Measurements from ENCODE around the gene P2RY14. TPM values are rescaled to one million over a fixed set of nuclear protein-coding genes. Genes with fewer than 3 reads are reported as not detected.
A peak's percentile ranks its signal among the peaks of the same experiment; 100 is the strongest.

P2RY14 gene
- total and polyA plus RNA-seq, 10 of the 15 experiments (the other 5 are each of a cell fraction or from before 2014, with no cell fraction given) = 0.06 to 0.37 (median 0.28) TPM; not detected in 7

DNA sequence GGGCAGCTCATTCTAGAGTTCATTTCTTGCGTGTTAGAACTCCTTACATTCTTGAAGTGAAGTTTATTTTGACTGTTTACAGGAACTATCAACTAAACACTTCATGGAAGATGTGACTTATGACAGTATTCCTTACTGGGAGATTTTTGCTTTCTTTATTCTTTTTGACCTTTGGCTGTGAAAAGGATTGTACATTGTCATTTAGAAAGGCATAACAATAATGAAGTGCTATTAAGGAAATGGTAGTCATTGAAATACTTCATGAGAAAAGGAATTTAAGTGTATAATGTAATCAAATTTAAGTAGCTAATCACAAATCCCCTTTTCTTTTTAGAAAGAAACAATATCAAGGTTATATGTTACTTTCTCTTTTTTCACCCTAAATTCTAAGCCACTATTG, 11.3 kb downstream of the P2RY14 start (continued):
- TF ChIP-seq, protein P1, sequence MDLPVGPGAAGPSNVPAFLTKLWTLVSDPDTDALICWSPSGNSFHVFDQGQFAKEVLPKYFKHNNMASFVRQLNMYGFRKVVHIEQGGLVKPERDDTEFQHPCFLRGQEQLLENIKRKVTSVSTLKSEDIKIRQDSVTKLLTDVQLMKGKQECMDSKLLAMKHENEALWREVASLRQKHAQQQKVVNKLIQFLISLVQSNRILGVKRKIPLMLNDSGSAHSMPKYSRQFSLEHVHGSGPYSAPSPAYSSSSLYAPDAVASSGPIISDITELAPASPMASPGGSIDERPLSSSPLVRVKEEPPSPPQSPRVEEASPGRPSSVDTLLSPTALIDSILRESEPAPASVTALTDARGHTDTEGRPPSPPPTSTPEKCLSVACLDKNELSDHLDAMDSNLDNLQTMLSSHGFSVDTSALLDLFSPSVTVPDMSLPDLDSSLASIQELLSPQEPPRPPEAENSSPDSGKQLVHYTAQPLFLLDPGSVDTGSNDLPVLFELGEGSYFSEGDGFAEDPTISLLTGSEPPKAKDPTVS (IDR thresholded peaks at IDR 0.05; ENCODE audit: low read depth, low read length) = no peak
- TF ChIP-seq MTA3 (IDR thresholded peaks at IDR 0.05; ENCODE audit: borderline replicate concordance, low read length) = no peak
- no peak for TF ChIP-seq RFX5 (IDR thresholded peaks at IDR 0.05; ENCODE audit: low read depth, low read length)
- TF ChIP-seq, protein P2, sequence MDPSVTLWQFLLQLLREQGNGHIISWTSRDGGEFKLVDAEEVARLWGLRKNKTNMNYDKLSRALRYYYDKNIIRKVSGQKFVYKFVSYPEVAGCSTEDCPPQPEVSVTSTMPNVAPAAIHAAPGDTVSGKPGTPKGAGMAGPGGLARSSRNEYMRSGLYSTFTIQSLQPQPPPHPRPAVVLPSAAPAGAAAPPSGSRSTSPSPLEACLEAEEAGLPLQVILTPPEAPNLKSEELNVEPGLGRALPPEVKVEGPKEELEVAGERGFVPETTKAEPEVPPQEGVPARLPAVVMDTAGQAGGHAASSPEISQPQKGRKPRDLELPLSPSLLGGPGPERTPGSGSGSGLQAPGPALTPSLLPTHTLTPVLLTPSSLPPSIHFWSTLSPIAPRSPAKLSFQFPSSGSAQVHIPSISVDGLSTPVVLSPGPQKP (IDR thresholded peaks at IDR 0.05; ENCODE audit: low read depth, low read length) = no peak
- no peak for TF ChIP-seq NBN (IDR thresholded peaks at IDR 0.05)

DNA sequence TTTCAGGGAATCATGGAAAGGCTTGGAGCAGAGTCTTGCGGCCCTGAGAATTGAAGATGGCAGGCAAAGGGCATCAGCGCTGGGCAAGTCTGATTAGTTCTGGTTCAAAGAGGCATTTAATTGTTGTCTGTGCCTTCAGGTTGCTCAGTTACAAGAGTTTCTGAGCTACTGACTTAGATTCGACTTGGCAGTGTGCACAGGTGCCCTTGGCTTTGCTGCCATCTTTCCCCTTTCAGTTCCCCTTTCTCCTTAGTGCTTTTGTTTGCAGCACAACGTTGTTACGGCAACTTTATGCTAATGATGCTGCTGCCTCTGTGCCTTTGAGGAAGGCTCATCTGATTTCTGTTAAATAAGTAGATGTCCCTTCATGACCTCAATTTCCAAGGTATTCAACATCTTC, 12.5 kb downstream of the P2RY14 start:
- no peaks in the 10 kb centered on the region for H3K27me3 ChIP-seq (replicated peaks in 1 of 2; ENCODE audit: control insufficient read depth in 2 of 2, insufficient read depth in 2 of 2, low read length in 1 of 2)
- CTCF ChIA-PET = interaction anchor here (1.2 to 2.5 kb wide), 3 partner anchors 8 to 35 kb away, joined by 3 to 7 read pairs (median 5); no protein-coding TSS in a partner anchor
- H3K9ac ChIP-seq (ENCODE audit: control insufficient read depth, insufficient read depth, low read length) = no peak overlapping the region
- H3K4me2 ChIP-seq (ENCODE audit: control insufficient read depth, insufficient read depth) = no peak overlapping the region
- FAIRE-seq (peak; percentile 92), ATAC-seq (peak; percentile 98), DNase-seq (ENCODE audit: low read depth, low spot score) (peak; percentile 69)
- no peak overlapping the region for H3K4me3 ChIP-seq
- H4K20me1 ChIP-seq (ENCODE audit: control insufficient read depth, insufficient read depth) = no peaks in the 10 kb centered on the region
- no peaks in the 10 kb centered on the region for H3K9me3 ChIP-seq (replicated peaks; ENCODE audit: control insufficient read depth, insufficient read depth, low read length)
- RAD21 ChIA-PET (ENCODE audit: unreplicated experiment) = interaction anchor here (1.1 kb wide), 1 partner anchor 37 kb away, joined by 3 read pairs; no protein-coding TSS in a partner anchor
- in situ Hi-C loops (cut with MboI) (no loop called here), intact Hi-C loops (cut with micrococcal nuclease; ENCODE audit: unreplicated experiment) (no loop called here)
- H3K36me3 ChIP-seq (ENCODE audit: control insufficient read depth in 2 of 2, insufficient read depth in 2 of 2, low read length in 1 of 2) = no peaks in the 10 kb centered on the region
- H3K79me2 ChIP-seq (ENCODE audit: control insufficient read depth, insufficient read depth, low read length) = no peaks in the 10 kb centered on the region
- 5% methylated on average over 5 of the region's 5 CpGs for whole genome bisulfite sequencing (ENCODE audit: insufficient coverage, insufficient replicate concordance, low lambda C conversion rate, missing lambda C conversion rate)
- SMC1A ChIA-PET (ENCODE audit: uncharacterized antibody, unreplicated experiment) = interaction anchor here (1.0 to 1.9 kb wide), 3 partner anchors 10 to 98 kb away, joined by 5 to 11 read pairs (median 6); partner anchors contain the start of gene P2RY14
- no peak overlapping the region for H3K27ac ChIP-seq (ENCODE audit: control insufficient read depth, insufficient read depth)
- peaks cover 7% of the 10 kb centered on the region; the same call in 1 of the 2 replicates for H3K4me1 ChIP-seq (ENCODE audit: control insufficient read depth, insufficient read depth, low read length)
- BruUV-seq (replicated peaks) = no TSS peak
- H2AFZ ChIP-seq (ENCODE audit: control insufficient read depth, low read depth, low read length) = no peak overlapping the region
- POLR2A ChIA-PET = no interaction called here
- no peak for TF ChIP-seq TBL1XR1 (IDR thresholded peaks at IDR 0.05; ENCODE audit: low read depth, low read length)
- peak; percentile 89 for TF ChIP-seq IRF4 (IDR thresholded peaks at IDR 0.05; ENCODE audit: low read depth, low read length)
- peak; percentile 84 for TF ChIP-seq YY1 (IDR thresholded peaks at IDR 0.05; ENCODE audit: low read depth, low read length)
- TF ChIP-seq MTA2 (IDR thresholded peaks at IDR 0.05; ENCODE audit: low read depth) = 0 out of 2 replicates have a peak, but pooled peaks have one; percentile 23
- TF ChIP-seq, protein P3, sequence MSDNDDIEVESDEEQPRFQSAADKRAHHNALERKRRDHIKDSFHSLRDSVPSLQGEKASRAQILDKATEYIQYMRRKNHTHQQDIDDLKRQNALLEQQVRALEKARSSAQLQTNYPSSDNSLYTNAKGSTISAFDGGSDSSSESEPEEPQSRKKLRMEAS (IDR thresholded peaks at IDR 0.05; ENCODE audit: low read depth, low read length) = no peak
- peak; percentile 85 for TF ChIP-seq BMI1 (IDR thresholded peaks at IDR 0.05; ENCODE audit: borderline replicate concordance)
- TF ChIP-seq TCF12 (IDR thresholded peaks at IDR 0.05; ENCODE audit: low read depth, low read length) = 0 out of 2 replicates have a peak, but pooled peaks have one; percentile 54
- no peak for TF ChIP-seq MTA3 (IDR thresholded peaks at IDR 0.05; ENCODE audit: borderline replicate concordance, low read length)
- TF ChIP-seq BCL11A (IDR thresholded peaks at IDR 0.05; ENCODE audit: low read depth, low read length) = peak; percentile 25; the same call in 1 of the 2 replicates
- no peak for TF ChIP-seq NR2C2 (IDR thresholded peaks at IDR 0.05; ENCODE audit: borderline replicate concordance, control insufficient read depth, insufficient read length, low read depth)
- TF ChIP-seq ZNF274 (IDR thresholded peaks at IDR 0.05; ENCODE audit: insufficient read depth, insufficient read length) = no peak
- TF ChIP-seq, protein P4, sequence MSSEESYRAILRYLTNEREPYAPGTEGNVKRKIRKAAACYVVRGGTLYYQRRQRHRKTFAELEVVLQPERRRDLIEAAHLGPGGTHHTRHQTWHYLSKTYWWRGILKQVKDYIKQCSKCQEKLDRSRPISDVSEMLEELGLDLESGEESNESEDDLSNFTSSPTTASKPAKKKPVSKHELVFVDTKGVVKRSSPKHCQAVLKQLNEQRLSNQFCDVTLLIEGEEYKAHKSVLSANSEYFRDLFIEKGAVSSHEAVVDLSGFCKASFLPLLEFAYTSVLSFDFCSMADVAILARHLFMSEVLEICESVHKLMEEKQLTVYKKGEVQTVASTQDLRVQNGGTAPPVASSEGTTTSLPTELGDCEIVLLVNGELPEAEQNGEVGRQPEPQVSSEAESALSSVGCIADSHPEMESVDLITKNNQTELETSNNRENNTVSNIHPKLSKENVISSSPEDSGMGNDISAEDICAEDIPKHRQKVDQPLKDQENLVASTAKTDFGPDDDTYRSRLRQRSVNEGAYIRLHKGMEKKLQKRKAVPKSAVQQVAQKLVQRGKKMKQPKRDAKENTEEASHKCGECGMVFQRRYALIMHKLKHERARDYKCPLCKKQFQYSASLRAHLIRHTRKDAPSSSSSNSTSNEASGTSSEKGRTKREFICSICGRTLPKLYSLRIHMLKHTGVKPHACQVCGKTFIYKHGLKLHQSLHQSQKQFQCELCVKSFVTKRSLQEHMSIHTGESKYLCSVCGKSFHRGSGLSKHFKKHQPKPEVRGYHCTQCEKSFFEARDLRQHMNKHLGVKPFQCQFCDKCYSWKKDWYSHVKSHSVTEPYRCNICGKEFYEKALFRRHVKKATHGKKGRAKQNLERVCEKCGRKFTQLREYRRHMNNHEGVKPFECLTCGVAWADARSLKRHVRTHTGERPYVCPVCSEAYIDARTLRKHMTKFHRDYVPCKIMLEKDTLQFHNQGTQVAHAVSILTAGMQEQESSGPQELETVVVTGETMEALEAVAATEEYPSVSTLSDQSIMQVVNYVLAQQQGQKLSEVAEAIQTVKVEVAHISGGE (CRISPR knock-in tag; IDR thresholded peaks at IDR 0.05) = no peak
- TF ChIP-seq HDAC2 (IDR thresholded peaks at IDR 0.05) = no peak
- no peak for TF ChIP-seq MYB (IDR thresholded peaks at IDR 0.05; ENCODE audit: borderline replicate concordance, low read depth, low read length)
- TF ChIP-seq ZNF207 (IDR thresholded peaks at IDR 0.05; ENCODE audit: borderline replicate concordance) = no peak

Data from GM12878 (cell line).